Stimulated activated CD4-positive, alpha-beta T cell treated with anti-CD3 and anti-CD28 coated beads, Interleukin-2, amount 100 ng/mL, for 48 hours (primary cell): Measurements from ENCODE around the gene GPR65.
"Not testable (repeated sequence)": the region's sequence is repeated elsewhere in the genome, so short reads cannot be mapped to it uniquely, and the experiment has no call there.

Experiments
- DNase-seq, 2 donors: peaks; one replicate each; pipeline ENCODE4 v3.0.0-alpha.2; 2020

The GPR65 gene

DNA sequence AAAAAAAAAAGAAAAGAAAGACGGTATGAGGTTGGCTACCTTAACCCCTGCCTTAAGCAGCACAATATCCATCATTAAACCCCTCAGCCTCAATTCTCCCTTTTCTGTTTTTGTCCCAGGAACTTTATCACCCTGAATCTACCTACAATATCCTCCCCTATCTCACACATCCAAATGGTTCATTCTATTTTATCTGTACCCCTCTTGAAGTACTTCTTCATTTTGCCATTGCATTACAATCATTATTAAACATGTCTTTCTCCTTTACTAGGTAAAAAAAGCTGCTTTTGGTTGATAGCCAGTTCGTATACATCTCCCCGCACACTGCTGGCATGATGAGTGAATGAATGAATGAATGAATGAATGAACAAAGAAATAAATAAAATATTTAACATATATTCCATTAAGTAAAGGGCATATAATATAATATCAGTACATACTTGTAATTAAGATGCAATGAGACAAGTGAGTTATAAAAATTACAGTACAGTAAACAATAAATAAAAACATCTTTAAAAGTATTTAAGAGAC lies 364 bp upstream of the GPR65 start:
- DNase-seq: no peak

DNA sequence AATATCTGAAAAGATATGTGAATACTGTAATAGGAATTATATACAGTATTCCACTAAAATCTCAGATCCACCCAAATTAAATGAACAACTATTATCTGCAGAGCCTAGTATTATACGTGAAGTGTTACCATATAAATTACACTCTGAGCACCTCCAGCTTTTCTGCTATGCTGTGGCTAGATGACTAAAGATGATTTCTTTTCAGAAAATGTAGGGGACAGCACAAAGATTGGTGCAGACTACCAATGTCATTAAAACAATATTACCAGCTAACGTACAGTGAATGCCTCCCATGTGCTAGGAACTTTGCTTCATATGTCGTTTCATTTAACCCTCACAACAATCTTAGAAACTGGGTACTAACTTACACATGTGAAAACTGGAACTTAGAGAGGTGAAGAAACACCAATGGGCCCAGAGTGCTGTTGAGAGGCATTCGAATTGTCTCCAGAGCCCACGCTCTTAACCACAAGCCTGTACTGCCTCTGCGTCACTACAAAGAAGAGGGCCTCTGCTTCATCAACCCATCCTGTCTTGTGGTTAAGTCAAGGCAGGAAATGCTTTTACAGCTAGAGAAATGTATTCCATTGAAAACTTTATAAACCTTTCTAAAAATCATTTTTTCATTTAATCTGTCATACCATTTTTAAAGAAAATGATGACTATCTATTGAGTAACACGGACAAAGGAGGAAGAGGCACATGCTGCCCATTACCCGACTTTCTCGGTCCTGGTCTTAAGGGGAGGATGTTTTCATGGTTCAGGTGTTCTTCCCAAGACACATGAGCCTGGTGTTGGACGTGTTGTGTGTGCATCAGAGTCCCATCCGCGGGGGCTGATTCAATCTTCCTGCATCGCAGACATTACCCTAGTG lies 1.3 kb downstream of the GPR65 start:
- DNase-seq: peak; percentile 46

DNA sequence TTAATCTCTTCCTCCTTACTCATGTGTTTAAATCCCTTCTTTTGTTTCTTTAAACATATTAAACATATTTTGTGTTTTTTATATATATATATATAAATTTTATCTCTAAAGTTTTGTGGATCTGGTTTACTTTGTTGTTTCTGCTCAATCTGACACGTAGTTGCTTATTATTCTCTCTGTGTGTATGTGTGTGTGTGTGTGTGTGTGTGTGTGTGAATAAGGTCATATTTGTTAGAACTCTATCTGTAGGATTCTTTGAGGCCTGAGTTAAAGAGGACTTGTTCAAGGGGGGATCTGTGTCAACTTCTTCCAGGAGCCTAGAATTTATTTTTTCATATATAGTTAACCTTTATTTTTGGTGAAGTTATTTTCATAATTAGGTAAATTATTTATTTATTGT lies 2.7 kb downstream of the GPR65 start:
- no peak for DNase-seq

DNA sequence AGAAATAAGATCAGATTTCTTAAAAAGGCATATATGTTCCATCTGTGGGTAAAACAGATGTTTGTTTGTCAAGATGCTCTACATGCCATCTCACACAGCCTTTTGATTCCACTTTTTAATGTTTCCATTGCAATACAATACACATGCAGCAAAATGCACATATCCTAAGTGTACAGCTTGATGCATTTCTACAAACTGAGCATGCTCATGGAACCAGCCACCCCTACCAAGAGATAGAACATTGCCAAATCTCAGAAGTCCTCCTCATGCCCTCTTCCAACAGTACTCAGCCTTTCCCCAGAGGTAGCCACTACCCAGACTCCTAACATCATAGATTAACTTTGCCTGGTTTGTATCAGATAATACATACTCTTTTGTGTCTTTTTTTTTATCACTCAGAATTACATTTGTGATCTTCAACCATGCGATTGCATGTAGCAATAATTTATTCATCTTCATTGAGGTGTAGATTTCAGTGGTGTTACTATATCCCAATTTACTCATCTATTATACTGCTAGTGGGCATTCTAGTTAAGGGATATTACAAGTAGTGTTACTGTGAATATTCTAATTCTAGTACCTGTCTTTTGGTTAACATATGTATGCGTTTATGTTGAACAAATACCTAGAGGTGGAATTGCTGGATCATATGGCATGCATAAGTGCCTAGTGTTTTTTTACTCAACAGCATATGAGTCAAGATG lies 3.3 kb downstream of the GPR65 start:
- no peak for DNase-seq

DNA sequence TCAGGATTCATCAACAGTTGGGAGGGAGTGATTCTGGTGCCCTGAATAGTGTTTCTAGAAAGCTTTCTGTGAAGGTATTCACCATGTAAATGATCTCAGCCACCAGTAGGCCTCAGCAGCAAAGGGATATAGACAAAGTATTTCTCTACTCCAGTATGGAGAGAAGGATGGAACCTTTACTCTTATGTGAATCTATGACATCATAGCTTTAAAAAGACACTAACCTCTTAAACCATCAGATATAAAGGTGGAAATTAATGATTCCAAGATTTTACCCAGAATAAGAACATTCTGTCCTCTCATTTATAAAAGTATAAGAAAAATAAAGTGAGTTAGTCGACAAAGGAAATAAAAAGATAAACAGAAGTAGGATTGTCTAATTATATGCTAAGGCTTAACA lies 4.6 kb downstream of the GPR65 start:
- no peak for DNase-seq

DNA sequence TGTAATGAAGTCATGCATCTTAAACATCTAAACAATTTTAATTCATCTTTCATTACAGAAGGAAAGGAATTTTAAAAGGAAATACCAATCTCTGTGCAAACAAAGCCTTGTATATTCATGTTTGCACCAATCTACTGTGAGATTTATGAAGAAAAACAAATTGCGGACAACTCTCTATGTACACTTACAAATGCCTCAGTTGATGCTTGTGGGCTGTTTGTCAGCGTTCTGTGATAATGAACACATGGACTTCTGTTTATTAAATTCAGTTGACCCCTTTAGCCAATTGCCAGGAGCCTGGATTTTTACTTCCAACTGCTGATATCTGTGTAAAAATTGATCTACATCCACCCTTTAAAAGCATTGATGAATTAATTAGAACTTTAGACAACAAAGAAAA lies 5.4 kb downstream of the GPR65 start:
- no peak for DNase-seq

DNA sequence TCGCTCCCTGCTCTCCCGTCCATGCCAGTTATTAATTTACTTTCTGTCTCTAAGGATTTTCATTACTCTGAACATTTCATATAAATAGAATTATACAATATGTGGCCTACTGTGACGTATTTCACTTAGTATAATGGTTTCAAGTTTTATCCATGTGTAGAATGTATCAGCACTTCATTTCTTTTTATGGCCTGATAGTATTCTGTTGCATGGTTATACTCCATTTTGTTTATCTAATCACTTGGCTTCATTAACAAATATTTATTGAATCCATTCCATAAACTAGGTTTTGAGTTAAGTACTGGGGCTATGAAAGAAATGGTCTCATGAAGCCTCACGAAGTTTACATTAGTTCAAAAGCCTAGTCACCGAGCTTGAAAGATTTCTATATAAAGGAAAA lies 7.6 kb downstream of the GPR65 start:
- DNase-seq: no peak

DNA sequence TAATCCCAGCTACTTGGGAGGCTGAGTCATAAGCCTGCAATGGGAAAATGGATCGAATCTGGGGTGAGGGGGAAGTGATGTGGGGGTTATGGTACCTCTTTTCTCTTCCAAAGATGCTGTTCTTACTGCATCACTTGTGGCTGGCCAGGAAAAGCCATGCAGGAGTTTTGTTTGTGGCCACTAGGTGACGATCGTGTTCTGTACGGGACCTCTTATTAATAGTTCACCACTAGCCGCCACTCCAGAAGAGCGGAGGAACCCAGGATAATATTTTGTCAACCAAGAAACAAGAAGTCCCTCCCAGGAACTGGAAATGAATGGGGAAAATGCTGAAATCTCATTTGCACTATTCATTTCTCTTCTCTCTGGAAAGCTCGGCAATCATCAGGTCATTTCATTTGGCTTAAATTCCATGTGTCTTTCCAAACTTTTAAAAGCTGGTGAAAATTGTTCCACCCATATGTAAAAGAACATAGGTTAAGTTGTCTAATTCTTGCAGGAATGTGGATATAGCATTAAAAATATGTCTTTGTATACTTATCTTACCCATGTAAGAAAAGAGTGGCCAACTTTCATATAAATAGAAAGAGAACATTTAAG lies 8.9 kb downstream of the GPR65 start:
- no peak for DNase-seq

DNA sequence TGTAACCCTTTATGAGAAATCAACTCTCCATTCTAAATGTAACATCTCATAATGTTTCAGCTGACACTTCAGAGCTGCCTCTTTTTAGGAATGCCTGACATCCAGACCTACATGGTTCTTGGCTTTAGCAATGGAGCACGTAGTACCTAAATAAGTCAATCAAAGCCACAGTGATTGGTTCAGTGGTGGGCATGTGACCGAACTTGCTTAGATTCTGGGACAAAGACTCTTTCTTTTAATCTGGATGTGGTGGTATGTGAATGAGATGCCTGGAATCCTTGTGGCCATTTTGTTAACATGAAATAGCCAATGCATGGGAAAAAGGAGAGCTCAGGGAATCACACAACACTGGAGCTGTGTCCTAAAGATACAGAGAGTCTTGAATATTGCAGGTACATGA lies 11.8 kb downstream of the GPR65 start:
- DNase-seq: no peak

DNA sequence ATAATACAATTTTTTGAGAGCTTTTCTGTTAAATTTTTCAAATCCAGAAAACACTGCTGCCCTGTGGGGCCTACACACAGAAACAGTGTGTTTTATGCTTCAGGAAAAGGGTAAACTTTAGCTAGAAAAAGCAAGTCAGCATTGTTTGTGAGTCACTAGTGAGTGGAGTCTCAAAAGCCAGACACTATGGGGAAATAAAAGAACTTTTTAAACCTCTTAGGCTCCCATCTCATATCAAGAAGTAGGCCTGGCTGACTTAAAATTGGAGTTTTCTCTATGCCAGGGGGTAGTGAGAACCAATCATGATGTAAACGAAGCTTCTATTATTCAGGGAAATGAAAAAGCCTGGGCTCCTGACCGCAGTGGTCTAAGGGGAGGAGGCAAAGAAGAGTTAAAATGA lies 12.6 kb downstream of the GPR65 start:
- no peak for DNase-seq

DNA sequence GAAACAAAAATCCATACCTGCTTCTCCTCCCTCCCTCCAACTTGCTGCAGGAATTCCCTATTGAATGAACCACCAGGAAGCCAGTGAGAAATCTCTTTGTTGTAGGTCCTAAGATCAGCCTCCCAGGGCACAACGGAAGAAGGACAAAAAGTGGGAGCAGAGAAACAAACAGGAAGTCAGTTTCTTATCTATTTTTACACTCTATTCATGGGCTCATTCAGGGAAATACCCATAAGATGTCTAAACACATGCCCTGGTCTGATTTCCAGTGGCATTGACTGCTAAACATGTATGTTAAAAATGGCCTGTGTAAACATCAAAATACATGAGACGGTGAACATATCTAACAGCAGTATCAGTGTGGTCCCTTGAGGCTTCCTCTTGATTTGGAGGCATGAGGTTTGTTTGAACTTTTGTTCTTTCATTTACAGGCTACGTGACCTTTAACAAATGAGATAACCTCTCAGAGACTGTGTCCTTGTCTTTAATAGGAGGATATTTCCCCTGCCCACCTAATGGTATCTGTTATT lies 18.8 kb downstream of the GPR65 start:
- DNase-seq: no peak

DNA sequence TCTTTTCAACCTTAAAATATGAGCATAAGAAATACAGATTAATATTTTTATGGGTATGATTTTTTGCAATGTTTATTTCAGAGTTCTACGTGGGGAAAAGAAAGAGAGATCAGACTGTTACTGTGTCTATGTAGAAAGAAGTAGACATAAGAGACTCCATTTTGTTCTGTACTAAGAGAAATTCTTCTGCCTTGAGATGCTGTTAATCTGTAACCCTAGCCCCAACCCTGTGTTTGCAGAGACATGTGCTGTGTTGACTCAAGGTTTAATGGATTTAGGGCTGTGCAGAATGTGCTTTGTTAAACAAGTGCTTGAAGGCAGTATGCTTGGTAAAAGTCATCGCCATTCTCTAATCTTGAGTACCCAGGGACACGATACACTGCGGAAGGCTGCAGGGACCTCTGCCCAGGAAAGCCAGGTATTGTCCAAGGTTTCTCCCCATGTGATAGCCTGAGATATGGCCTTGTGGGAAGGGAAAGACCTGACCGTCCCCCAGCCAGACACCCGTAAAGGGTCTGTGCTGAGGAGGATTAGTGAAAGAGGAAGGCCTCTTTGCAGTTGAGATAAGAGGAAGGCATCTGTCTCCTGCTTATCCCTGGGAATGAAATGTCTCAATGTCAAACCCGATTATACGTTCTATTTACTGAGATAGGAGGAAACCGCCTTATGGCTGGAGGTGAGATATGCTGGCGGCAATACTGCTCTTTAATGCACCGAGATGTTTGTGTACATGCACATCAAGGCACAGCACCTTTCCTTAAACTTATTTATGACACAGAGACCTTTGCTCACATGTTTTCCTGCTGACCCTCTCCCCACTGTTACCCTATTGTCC lies 19.5 kb downstream of the GPR65 start:
- DNase-seq: not testable (repeated sequence)

DNA sequence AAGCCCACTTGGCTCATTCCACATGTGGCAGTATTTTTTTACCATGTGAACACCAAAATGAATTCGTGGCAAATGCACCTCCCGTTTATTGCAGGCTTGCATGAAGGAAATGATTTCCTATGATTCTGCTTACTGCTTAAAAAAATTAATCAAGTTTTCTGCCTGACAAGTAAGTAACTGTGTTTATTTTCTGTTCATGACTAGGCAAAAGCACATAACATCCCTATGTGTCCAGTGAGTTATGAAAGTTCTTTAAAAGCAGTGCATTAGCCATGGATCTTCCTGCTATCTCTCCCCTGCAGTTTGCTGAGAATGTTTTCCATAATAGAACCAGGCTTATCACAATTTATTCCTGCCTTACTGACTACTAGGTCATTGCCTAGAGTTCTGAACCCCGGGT lies 20.4 kb downstream of the GPR65 start:
- no peak for DNase-seq

DNA sequence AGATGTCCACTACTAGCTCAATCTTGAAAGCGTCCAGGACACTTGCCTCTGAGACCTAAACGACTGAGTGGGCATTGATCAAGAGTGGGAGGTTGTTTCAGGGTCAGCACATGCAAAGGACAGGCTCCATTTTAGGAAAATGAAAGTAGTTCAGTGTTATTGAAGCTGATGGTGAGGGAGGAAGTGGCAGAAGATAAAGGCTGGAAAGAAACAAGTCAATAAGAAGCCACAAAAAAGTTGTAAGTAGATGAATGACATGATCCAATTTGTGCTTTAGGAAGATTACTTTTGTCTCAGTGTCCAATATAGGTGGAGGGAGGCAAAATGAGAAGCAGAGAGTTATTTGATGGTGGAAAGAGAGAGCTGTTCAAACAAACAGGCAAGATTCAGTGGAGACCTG lies 22.0 kb downstream of the GPR65 start:
- no peak for DNase-seq

DNA sequence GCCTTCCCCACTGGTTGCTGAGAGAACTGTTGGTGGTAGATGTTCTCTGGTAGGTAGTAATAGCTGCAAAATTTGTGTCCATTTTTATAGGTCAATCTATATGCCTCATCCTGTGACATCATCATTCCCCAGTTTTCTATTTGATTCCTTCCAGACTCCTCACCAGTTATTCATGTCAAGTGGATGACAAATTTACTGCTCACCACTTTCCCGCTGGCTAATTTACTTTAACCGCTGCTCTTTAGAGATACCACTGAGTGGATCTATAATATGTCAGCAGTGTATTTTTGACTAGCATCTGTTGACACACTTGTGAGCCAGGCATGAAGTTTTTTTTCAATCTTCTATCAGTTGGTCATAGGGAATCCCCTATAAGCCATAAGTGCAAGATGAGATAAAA lies 24.6 kb downstream of the GPR65 start:
- DNase-seq: no peak

DNA sequence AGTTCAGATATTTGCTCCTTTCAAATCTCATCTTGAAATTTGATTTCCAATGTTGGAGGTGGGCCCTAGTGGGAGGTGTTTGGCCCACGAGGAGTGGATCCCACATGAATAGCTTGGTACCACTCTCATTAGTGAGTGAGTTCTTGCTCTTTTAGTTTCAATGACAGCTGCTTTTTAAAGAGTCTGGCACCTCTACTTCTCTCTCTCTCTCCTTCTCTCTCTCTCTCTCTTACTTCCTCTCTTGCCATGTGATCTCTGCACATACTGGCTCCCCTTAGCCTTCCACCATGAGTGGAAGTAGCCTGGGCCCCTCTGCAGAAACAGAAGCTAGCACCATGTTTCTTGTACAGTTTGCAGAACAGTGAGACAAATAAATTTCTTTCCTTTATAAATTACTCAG lies 25.1 kb downstream of the GPR65 start:
- no peak for DNase-seq

DNA sequence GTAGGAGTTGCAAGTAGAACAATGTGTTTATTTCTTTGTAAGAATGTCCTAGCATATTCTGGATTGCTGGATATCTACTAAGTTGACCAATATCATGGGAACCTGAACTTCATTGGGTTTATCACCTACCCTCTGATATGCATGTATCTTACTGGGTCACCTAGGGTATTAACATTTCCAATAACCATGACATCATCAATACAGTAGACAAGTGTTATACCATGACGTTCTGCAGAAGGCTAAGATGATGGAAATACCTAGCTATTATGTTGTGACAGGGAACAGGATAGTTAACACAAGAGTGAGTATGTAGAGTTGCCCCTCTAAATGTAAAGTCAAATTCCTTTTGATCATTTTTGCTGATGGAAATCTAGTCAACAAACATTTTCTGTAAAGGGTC lies 26.0 kb downstream of the GPR65 start:
- no peak for DNase-seq

DNA sequence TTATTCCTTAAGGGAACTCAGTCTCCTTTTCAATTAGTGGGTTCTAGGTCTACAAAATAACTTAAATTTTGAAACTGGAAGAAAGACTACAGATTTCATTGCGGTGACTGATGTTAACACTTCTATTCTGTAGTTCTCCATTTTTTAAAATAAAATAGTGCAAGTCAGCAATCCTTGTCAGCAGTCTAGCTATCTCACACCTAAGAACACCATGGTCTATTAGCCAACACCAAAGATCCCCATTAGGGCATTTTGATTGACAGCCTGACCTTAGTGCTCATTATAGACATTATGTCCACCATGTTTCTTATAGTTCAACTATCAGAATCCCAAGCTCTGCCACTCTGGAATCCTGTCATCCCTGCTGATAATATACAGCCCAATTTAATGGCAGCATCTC lies 27.4 kb downstream of the GPR65 start:
- no peak for DNase-seq

DNA sequence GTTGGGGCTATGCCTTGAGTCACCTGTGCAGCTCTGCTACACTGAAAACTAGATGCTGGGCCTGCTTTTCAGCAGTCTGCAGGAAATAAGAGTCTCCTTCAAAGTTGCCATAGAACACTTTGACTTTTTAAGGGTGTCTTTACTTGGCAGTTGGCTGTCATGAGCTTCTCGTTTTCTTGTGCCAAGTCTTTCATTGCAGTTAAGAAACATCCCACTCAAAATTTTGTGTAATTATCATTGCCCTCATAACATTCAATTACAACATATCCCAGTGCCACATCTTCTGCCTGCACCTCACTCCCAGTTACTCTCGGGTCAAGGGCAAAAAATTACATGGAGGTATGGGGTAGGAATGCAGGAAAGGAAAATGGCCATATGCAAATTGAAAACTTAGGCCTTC lies 29.1 kb downstream of the GPR65 start:
- DNase-seq: no peak

DNA sequence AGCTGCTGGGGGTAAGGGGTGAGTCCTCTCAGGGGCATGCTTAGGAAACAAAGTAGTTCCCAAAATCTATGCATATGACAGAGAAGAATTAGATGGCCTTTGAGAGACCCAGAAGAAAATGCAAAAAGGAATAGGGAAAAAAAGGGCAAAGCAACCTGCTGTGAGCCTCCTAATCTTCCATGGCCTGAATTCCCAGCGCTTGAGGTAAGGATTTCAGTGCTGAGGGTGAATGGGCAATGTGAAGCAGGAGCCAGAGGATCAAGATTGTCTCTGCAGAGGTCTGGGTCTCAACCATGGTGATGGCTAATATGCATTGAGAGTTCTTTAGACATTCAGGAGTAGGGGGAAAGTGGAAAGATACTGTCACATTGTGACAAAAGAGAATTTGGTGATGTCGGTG lies 31.5 kb downstream of the GPR65 start:
- DNase-seq: no peak

DNA sequence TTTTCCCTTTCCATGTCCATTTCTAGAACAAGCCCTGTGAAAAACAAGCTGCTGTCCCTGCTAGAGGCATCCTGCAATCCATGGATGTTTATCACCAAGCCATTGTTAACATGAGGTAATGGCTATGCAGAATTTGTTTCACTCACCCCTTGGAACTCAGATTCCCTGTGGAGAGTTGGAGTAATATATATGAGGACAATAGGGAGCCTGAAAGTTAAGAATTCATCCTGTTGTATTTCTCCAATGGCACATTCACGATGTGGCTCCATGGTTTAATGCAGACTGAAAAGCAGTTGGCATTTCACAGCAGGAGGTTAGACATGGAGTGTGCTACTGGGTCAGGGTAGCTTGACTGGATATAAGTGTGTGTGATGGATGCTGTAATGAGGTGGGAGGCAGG lies 32.4 kb downstream of the GPR65 start:
- DNase-seq: no peak

DNA sequence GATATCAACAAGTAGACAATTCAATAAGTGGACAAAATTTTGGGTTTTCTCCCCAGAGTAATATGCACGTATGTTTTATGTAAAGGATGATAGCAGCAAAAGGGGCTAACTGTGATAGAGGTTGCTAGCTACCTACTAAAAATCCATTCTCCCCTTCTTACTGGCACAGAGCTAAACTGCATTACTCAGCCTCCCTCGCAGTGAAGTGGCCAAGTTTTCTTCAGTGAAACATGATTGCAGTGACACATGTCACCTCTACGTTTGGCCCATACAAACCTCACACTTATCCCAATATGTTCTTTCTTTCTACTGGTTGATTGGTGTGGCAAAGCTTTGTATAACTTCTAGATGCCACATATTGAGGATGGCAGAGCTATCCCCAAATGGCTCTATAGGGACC lies 34.3 kb downstream of the GPR65 start:
- DNase-seq: no peak

DNA sequence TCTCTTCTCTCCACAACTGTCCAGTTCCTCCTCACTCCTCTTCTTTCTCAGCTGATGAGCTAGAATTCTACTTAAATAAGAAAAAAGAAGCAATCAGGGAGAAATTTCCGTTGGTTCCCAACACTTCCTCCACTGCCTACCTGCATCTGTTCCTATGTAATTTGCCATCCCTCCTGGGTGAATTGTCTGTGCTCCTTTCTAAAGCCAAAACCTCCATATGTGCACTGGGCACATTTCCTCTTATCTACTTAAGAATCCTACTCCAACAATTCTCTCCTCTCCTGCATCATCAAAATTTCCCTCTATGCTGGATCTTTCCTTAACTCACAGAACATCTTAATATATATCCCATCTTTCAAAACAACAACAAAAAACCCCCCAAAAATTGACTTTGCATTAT lies 35.2 kb downstream of the GPR65 start:
- DNase-seq: no peak
